Purkinje cell (primary cell): ENCODE measurements around the gene TIRAP. TPM values are rescaled to one million over a fixed set of nuclear protein-coding genes. Genes with fewer than 3 reads are reported as not detected.

Experiments used
- polyA plus RNA-seq: library from polyadenylated mRNA; unstranded; fragments of >200 nt; fragmentation: Nextera tagmentation; gene quantifications from 2 replicates; pipeline ENCODE4 v1.2.1, GENCODE V29; 2014

Gene TIRAP
- 0.59 and 1.5 TPM in 2 replicates for polyA plus RNA-seq

GRCh38 chr11:126282736-126283591 is at the start of gene TIRAP:
Gene TIRAP (plus strand): TSS chr11:126283093. CDS start chr11:126290895, 7,802 bp downstream.

GRCh38 chr11:126268708-126269579 is 13.9 kb upstream of the TIRAP start, which contains the start of the genes FOXRED1 and SRPRA:
Gene FOXRED1 (plus strand): TSS chr11:126269154. CDS start chr11:126269207, 53 bp downstream.
Gene SRPRA (minus strand): TSS chr11:126268895. CDS start chr11:126268804, 91 bp downstream.

GRCh38 chr11:126303623-126304456 is 20.9 kb downstream of the TIRAP start, which contains the start of gene DCPS:
Gene DCPS (plus strand): TSS chr11:126304060. CDS start chr11:126304081, 21 bp downstream.

Other genes with a start within 250 kb of the TIRAP start
- 0.55 and 2.4 TPM in 2 replicates for gene CDON, start 220.2 kb upstream of the TIRAP start, polyA plus RNA-seq
- 10.3 and 12.9 TPM in 2 replicates for gene RPUSD4, start 71.4 kb upstream of the TIRAP start, polyA plus RNA-seq
- 40.1 and 45.3 TPM in 2 replicates for gene FAM118B, start 71.3 kb upstream of the TIRAP start, polyA plus RNA-seq
- gene SRPRA, start 14.2 kb upstream of the TIRAP start, polyA plus RNA-seq = 48.2 and 48.5 TPM in 2 replicates
- gene FOXRED1, start 13.9 kb upstream of the TIRAP start, polyA plus RNA-seq = 19.4 and 23.0 TPM in 2 replicates
- 2.2 and 7.1 TPM in 2 replicates for gene DCPS, start 21.0 kb downstream of the TIRAP start, polyA plus RNA-seq
- 0.38 TPM in 1 of 2 replicates, not detected in the other for gene ST3GAL4, start 72.6 kb downstream of the TIRAP start, polyA plus RNA-seq